ENCODE measurements around the gene STX1B.

Gene STX1B

GRCh38 chr16:30982548-30983288, 27.7 kb downstream of the STX1B start:
- no peak overlapping the region for H3K9ac ChIP-seq (ENCODE audit: low read length)
- peaks cover 14% of the 10 kb centered on the region for H3K4me1 ChIP-seq (ENCODE audit: insufficient read depth, low read length)
- H3K27ac ChIP-seq (ENCODE audit: low read depth, low read length) = no peak overlapping the region
- no peaks in the 10 kb centered on the region for H3K9me3 ChIP-seq (ENCODE audit: low read length)
- H3K36me3 ChIP-seq (ENCODE audit: insufficient read depth, low read length) = peaks cover 25% of the 10 kb centered on the region
- H3K4me3 ChIP-seq (ENCODE audit: low read depth in 1 of 2, low read length in 2 of 2) = no peak overlapping the region
- H3K27me3 ChIP-seq (ENCODE audit: control insufficient read depth in 1 of 2, insufficient read depth in 2 of 2, low read length in 2 of 2) = no peaks in the 10 kb centered on the region

DNA sequence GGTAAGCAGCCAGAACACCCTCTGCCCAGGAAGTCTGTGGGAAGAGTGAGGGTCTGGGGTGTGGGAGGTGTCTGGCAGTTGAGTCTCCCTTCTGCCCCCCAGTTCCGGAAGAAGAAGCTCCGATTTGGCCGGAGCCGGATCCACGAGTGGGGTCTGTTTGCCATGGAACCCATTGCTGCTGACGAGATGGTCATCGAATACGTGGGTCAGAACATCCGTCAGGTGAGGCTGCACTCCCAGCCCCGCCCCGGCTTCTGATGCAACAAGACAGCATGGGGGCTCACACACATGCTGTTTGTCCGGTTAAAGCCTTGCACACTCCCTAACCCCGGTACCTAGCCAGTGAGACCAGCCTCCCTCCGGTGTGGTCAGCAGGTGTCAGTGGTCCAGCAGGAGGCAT, 29.5 kb downstream of the STX1B start:
- peaks cover 8% of the 10 kb centered on the region for H3K4me1 ChIP-seq (ENCODE audit: insufficient read depth, low read length)
- no peak overlapping the region for H3K4me3 ChIP-seq (ENCODE audit: low read depth in 1 of 2, low read length in 2 of 2)
- no peaks in the 10 kb centered on the region for H3K9me3 ChIP-seq (ENCODE audit: low read length)
- H3K27ac ChIP-seq (ENCODE audit: low read depth, low read length) = no peak overlapping the region
- H3K27me3 ChIP-seq (ENCODE audit: control insufficient read depth in 1 of 2, insufficient read depth in 2 of 2, low read length in 2 of 2) = no peaks in the 10 kb centered on the region
- H3K36me3 ChIP-seq (ENCODE audit: insufficient read depth, low read length) = peaks cover 35% of the 10 kb centered on the region
- H3K9ac ChIP-seq (ENCODE audit: low read length) = no peak overlapping the region

DNA sequence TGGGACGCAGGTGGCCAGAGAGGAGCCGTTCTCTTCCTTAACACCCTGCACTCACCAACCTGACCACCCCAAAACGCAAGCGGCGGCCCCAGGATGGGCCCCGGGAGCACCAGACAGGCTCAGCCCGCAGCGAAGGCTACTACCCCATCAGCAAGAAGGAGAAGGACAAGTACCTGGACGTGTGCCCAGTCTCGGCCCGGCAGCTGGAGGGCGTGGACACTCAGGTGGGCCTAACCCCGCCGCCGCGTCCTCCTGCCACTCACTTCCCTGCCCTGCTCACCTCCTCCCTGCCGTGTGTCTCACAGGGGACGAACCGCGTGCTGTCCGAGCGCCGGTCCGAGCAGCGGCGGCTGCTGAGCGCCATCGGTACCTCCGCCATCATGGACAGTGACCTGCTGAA, 30.0 kb downstream of the STX1B start:
- Histone ChIP-seq H3K9me3 (ENCODE audit: low read length) (no peaks in the 10 kb centered on the region), H3K27ac (ENCODE audit: low read depth, low read length) (no peak overlapping the region), H3K36me3 (ENCODE audit: insufficient read depth, low read length) (peaks cover 41% of the 10 kb centered on the region), H3K4me3 (ENCODE audit: low read depth in 1 of 2, low read length in 2 of 2) (no peak overlapping the region), H3K4me1 (ENCODE audit: insufficient read depth, low read length) (peaks cover 3% of the 10 kb centered on the region), H3K27me3 (ENCODE audit: control insufficient read depth in 1 of 2, insufficient read depth in 2 of 2, low read length in 2 of 2) (no peaks in the 10 kb centered on the region), H3K9ac (ENCODE audit: low read length) (no peak overlapping the region)

GRCh38 chr16:30980023-30980371, 30.4 kb downstream of the STX1B start:
- H3K4me1 ChIP-seq (ENCODE audit: insufficient read depth, low read length) = no peaks in the 10 kb centered on the region
- peaks cover 45% of the 10 kb centered on the region for H3K36me3 ChIP-seq (ENCODE audit: insufficient read depth, low read length)
- H3K4me3 ChIP-seq (ENCODE audit: low read depth in 1 of 2, low read length in 2 of 2) = no peak overlapping the region

DNA sequence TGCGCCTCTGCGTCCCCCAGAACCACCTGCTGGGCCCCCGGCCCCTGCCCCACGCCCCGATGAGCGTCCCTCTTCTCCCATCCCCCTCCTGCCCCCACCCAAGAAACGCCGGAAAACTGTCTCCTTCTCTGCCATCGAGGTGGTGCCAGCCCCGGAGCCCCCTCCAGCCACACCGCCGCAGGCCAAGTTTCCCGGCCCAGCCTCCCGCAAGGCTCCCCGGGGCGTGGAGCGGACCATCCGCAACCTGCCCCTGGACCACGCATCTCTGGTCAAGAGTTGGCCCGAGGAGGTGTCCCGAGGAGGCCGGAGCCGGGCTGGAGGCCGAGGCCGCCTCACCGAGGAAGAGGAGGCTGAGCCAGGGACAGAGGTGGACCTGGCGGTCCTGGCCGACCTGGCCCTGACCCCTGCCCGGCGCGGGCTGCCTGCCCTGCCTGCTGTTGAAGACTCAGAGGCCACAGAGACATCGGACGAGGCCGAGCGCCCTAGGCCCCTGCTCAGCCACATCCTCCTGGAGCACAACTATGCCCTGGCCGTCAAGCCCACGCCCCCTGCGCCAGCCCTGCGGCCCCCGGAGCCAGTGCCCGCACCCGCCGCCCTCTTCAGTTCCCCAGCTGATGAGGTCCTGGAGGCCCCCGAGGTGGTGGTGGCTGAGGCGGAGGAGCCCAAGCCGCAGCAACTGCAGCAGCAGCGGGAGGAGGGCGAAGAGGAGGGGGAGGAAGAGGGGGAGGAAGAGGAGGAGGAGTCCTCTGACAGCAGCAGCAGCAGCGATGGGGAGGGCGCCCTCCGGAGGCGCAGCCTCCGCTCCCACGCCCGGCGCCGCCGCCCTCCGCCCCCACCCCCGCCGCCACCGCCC, 31.0 kb downstream of the STX1B start:
- Histone ChIP-seq H3K36me3 (ENCODE audit: insufficient read depth, low read length) (peaks cover 48% of the 10 kb centered on the region), H3K9ac (ENCODE audit: low read length) (no peak overlapping the region), H3K4me3 (ENCODE audit: low read depth in 1 of 2, low read length in 2 of 2) (no peak overlapping the region), H3K27me3 (ENCODE audit: control insufficient read depth in 1 of 2, insufficient read depth in 2 of 2, low read length in 2 of 2) (no peaks in the 10 kb centered on the region), H3K9me3 (ENCODE audit: low read length) (no peaks in the 10 kb centered on the region), H3K27ac (ENCODE audit: low read depth, low read length) (no peak overlapping the region), H3K4me1 (ENCODE audit: insufficient read depth, low read length) (no peaks in the 10 kb centered on the region)

More at GRCh38 chr16:30980023-30980371, 30.4 kb downstream of the STX1B start:
- no peaks in the 10 kb centered on the region for H3K9me3 ChIP-seq (ENCODE audit: low read length)
- H3K27me3 ChIP-seq (ENCODE audit: control insufficient read depth in 1 of 2, insufficient read depth in 2 of 2, low read length in 2 of 2) = no peaks in the 10 kb centered on the region
- no peak overlapping the region for H3K27ac ChIP-seq (ENCODE audit: low read depth, low read length)
- no peak overlapping the region for H3K9ac ChIP-seq (ENCODE audit: low read length)

DNA sequence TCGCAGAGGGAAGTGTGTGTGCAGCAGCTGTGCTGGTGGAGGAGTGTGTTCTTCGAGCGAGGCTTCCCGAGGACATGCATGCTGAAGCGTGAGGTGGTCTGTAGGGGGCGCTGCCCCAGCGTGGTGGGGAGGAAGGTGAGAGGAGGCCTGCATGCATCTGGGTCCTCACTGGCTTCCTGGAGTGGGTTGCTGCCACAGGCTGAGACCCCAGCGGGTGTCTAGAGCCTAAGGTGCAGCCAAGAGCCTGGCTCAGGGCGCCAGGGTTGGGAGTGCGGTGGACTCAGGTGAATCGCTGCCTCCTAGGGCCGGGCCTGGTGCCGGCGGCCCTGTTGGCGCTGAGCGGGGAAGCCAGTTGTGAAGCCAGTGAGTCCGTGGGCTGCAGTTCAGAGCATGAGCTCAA, 32.9 kb downstream of the STX1B start:
- no peak overlapping the region for H3K27ac ChIP-seq (ENCODE audit: low read depth, low read length)
- no peaks in the 10 kb centered on the region for H3K27me3 ChIP-seq (ENCODE audit: control insufficient read depth in 1 of 2, insufficient read depth in 2 of 2, low read length in 2 of 2)
- H3K4me1 ChIP-seq (ENCODE audit: insufficient read depth, low read length) = no peaks in the 10 kb centered on the region
- H3K9me3 ChIP-seq (ENCODE audit: low read length) = no peaks in the 10 kb centered on the region
- H3K4me3 ChIP-seq (ENCODE audit: low read depth in 1 of 2, low read length in 2 of 2) = no peak overlapping the region
- no peak overlapping the region for H3K9ac ChIP-seq (ENCODE audit: low read length)
- peaks cover 65% of the 10 kb centered on the region for H3K36me3 ChIP-seq (ENCODE audit: insufficient read depth, low read length)

GRCh38 chr16:30976486-30976885, 34.0 kb downstream of the STX1B start:
- H3K9me3 ChIP-seq (ENCODE audit: low read length) = no peaks in the 10 kb centered on the region
- peaks cover 70% of the 10 kb centered on the region for H3K36me3 ChIP-seq (ENCODE audit: insufficient read depth, low read length)
- H3K4me3 ChIP-seq (ENCODE audit: low read depth in 1 of 2, low read length in 2 of 2) = no peak overlapping the region
- H3K9ac ChIP-seq (ENCODE audit: low read length) = no peak overlapping the region
- no peaks in the 10 kb centered on the region for H3K27me3 ChIP-seq (ENCODE audit: control insufficient read depth in 1 of 2, insufficient read depth in 2 of 2, low read length in 2 of 2)
- H3K4me1 ChIP-seq (ENCODE audit: insufficient read depth, low read length) = no peaks in the 10 kb centered on the region
- no peak overlapping the region for H3K27ac ChIP-seq (ENCODE audit: low read depth, low read length)

DNA sequence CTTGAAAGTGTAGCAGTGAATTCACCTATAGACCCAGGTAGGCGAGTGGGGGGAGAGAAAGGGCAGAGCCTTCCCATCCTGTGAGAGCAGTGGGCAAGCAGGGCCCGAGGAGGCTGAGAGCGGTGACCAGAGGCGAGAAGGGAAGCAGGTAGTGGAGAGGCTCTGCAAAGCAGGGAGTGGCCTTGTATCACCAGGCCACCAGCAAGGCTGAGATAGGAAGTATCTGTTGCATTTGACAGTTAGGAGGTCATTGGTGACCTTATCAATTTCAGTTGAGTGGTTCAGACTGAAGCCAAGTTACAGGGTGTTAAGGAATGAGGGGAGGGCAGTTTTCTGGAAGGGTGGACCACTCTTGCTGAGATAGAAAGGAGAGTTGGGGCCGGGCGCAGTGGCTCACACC, 36.1 kb downstream of the STX1B start:
- Histone ChIP-seq H3K27ac (ENCODE audit: low read depth, low read length) (no peak overlapping the region), H3K27me3 (ENCODE audit: control insufficient read depth in 1 of 2, insufficient read depth in 2 of 2, low read length in 2 of 2) (no peaks in the 10 kb centered on the region), H3K4me1 (ENCODE audit: insufficient read depth, low read length) (no peaks in the 10 kb centered on the region), H3K9ac (ENCODE audit: low read length) (no peak overlapping the region), H3K9me3 (ENCODE audit: low read length) (no peaks in the 10 kb centered on the region), H3K4me3 (ENCODE audit: low read depth in 1 of 2, low read length in 2 of 2) (no peak overlapping the region), H3K36me3 (ENCODE audit: insufficient read depth, low read length) (peaks cover 78% of the 10 kb centered on the region)

DNA sequence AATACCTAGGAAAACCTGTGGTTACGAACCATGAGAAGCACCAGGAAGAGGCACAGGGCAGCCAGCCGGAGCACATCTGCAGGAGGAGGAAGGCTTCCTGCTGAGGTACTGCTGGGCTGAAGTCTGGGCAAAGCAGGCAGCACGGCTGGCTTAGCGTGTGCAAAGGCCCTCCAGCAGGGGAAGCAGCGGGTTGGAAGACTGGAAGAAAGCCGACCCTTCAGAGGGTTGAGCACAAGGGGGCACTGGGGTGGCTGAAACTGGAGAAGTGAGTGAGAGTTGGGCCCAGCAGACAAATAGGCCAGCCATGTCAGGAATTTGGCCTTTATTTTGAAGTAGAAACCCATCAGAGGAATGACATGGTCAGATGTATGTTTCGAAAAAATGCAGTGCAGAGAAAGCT, 37.6 kb downstream of the STX1B start:
- H3K36me3 ChIP-seq (ENCODE audit: insufficient read depth, low read length) = peaks cover 79% of the 10 kb centered on the region
- H3K27ac ChIP-seq (ENCODE audit: low read depth, low read length) = no peak overlapping the region
- no peaks in the 10 kb centered on the region for H3K27me3 ChIP-seq (ENCODE audit: control insufficient read depth in 1 of 2, insufficient read depth in 2 of 2, low read length in 2 of 2)

DNA sequence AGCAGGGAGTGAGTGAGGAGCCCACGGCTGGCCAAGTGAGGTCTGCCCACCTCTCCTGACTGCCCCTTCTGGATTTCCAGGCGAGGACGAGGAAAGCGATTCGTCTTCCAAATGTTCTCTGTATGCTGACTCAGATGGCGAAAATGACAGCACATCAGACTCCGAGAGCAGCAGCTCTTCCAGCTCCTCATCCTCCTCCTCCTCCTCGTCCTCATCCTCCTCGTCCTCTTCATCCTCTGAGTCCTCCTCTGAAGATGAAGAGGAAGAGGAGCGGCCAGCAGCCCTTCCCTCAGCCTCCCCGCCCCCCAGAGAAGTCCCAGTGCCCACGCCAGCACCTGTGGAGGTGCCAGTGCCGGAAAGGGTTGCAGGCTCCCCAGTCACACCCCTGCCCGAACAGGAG, 39.1 kb downstream of the STX1B start:
- Histone ChIP-seq H3K36me3 (ENCODE audit: insufficient read depth, low read length) (peaks cover 80% of the 10 kb centered on the region), H3K9ac (ENCODE audit: low read length) (no peak overlapping the region), H3K27ac (ENCODE audit: low read depth, low read length) (no peak overlapping the region), H3K4me1 (ENCODE audit: insufficient read depth, low read length) (no peaks in the 10 kb centered on the region), H3K4me3 (ENCODE audit: low read depth in 1 of 2, low read length in 2 of 2) (no peak overlapping the region), H3K9me3 (ENCODE audit: low read length) (no peaks in the 10 kb centered on the region), H3K27me3 (ENCODE audit: control insufficient read depth in 1 of 2, insufficient read depth in 2 of 2, low read length in 2 of 2) (no peaks in the 10 kb centered on the region)

More for the DNA sequence above, 37.6 kb downstream of the STX1B start:
- Histone ChIP-seq H3K4me1 (ENCODE audit: insufficient read depth, low read length) (no peaks in the 10 kb centered on the region), H3K4me3 (ENCODE audit: low read depth in 1 of 2, low read length in 2 of 2) (no peak overlapping the region), H3K9ac (ENCODE audit: low read length) (no peak overlapping the region), H3K9me3 (ENCODE audit: low read length) (no peaks in the 10 kb centered on the region)

DNA sequence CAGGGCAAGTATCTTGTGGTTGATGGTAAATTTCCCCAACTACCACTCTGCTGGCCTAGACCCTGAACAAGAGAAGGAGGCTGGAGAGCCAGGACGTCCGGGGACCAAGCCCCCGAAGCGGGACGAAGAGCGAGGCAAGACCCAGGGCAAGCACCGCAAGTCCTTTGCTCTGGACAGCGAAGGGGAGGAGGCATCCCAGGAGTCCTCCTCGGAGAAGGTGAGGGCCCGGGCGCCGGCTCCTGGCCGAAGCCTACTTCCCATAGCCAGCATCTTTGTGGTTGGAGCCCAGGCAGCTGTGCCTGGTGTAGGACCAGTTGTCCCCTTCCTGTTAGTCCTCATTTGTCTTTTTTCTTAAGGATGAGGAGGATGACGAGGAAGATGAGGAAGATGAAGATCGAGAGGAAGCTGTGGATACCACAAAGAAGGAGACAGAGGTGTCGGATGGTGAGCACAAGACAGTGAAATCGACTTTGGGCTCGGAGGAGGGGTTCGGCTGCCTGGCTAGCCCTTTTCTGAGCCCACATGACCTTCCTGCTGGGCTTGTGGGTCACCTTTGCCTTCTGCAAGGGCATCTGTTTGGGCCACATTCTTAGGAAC, 41.1 kb downstream of the STX1B start:
- Histone ChIP-seq H3K9ac (ENCODE audit: low read length) (no peak overlapping the region), H3K9me3 (ENCODE audit: low read length) (no peaks in the 10 kb centered on the region), H3K4me3 (ENCODE audit: low read depth in 1 of 2, low read length in 2 of 2) (no peak overlapping the region), H3K27me3 (ENCODE audit: control insufficient read depth in 1 of 2, insufficient read depth in 2 of 2, low read length in 2 of 2) (no peaks in the 10 kb centered on the region), H3K27ac (ENCODE audit: low read depth, low read length) (no peak overlapping the region), H3K4me1 (ENCODE audit: insufficient read depth, low read length) (no peaks in the 10 kb centered on the region), H3K36me3 (ENCODE audit: insufficient read depth, low read length) (peaks cover 81% of the 10 kb centered on the region)

Measured in muscle layer of colon (tissue), 2 donors.